Measurements from ENCODE around the gene SLC27A3. TPM values are rescaled to one million over a fixed set of nuclear protein-coding genes. Genes with fewer than 3 reads are reported as not detected.

The SLC27A3 gene
- total and polyA plus RNA-seq, 2 of the 8 experiments (the other 6 are each of a cell fraction or from before 2014, with no cell fraction given), result 39.1 to 40.1 TPM

GRCh38 chr1:153783233-153784190 lies 8.3 kb downstream of the SLC27A3 start (continued):
- no peak for TF ChIP-seq USF2 (IDR thresholded peaks at IDR 0.05; ENCODE audit: low read length)

Measured in H1 (cell line).